Measurements from ENCODE around the gene AMOTL2.

Gene AMOTL2

DNA sequence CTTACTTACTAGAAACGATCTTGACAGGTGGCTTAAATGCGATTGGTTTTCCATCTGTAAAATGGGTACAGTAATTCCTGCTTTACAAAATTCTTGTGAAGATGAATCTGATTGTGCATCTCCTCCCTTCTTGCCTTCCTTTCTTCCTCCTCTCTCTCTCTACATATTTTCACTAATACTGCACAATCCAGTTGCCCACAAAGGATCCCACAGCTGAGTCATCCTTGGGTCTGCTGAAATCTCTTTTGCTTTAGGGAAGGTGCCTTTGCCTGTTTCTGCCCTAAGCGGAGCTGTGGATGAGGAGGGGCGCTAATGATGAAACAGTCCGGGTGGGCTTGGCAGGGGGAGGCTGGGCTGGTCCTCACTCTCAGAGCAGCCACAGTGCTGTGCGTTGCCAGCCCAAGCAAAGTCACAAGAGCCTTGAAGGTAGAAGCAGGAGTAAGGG is 46.1 kb downstream of the AMOTL2 start:
- no peak overlapping the region for H3K27ac ChIP-seq (ENCODE audit: insufficient read depth in 1 of 2, low read depth in 1 of 2, low read length in 2 of 2, poor library complexity in 1 of 2, severe bottlenecking in 2 of 2)
- 86% methylated on average over 4 of the region's 6 CpGs for WGBS (ENCODE audit: insufficient coverage)
- peaks cover 0 to 1% (median 0%) of the 10 kb centered on the region in 5 experiments for H3K27me3 ChIP-seq (replicated peaks in 2 of 5; ENCODE audit: control insufficient read depth in 4 of 5, insufficient read depth in 5 of 5, low read length in 4 of 5)
- CTCF ChIA-PET = interaction anchor here (0.8 to 0.9 kb wide), 2 partner anchors 23 to 147 kb away, joined by 3 to 4 read pairs; no protein-coding TSS in a partner anchor
- H3K36me3 ChIP-seq (ENCODE audit: control insufficient read depth in 4 of 4, insufficient read depth in 4 of 4, low read length in 3 of 4) = no peaks in the 10 kb centered on the region
- peak in 2 of 3 donors; percentile 50 to 53 for DNase-seq
- POLR2A ChIA-PET = no interaction called here
- no peak overlapping the region for H3K4me3 ChIP-seq (ENCODE audit: control insufficient read depth in 1 of 7, extremely low read depth in 1 of 7, insufficient read depth in 4 of 7, low read depth in 2 of 7, low read length in 6 of 7)
- H3K9me3 ChIP-seq (ENCODE audit: control extremely low read depth in 1 of 5, control insufficient read depth in 4 of 5, insufficient read depth in 2 of 5, low read depth in 1 of 5, low read length in 4 of 5) = no peaks in the 10 kb centered on the region
- peaks cover 0 to 2% (median 0%) of the 10 kb centered on the region in 4 experiments for H3K4me1 ChIP-seq (ENCODE audit: control extremely low read depth in 1 of 4, control insufficient read depth in 4 of 4, insufficient read depth in 4 of 4, low read length in 3 of 4)

- Histone ChIP-seq H3K27me3 (replicated peaks in 2 of 5; ENCODE audit: control insufficient read depth in 4 of 5, insufficient read depth in 5 of 5, low read length in 4 of 5) (peaks cover 0 to 1% (median 0%) of the 10 kb centered on the region in 5 experiments), H3K36me3 (ENCODE audit: control insufficient read depth in 4 of 4, insufficient read depth in 4 of 4, low read length in 3 of 4) (no peaks in the 10 kb centered on the region), H3K27ac (ENCODE audit: insufficient read depth in 1 of 2, low read depth in 1 of 2, low read length in 2 of 2, poor library complexity in 1 of 2, severe bottlenecking in 2 of 2) (no peak overlapping the region), H3K4me3 (ENCODE audit: control insufficient read depth in 1 of 7, extremely low read depth in 1 of 7, insufficient read depth in 4 of 7, low read depth in 2 of 7, low read length in 6 of 7) (no peak overlapping the region), H3K4me1 (ENCODE audit: control extremely low read depth in 1 of 4, control insufficient read depth in 4 of 4, insufficient read depth in 4 of 4, low read length in 3 of 4) (peaks cover 0 to 2% (median 0%) of the 10 kb centered on the region in 4 experiments), H3K9me3 (ENCODE audit: control extremely low read depth in 1 of 5, control insufficient read depth in 4 of 5, insufficient read depth in 2 of 5, low read depth in 1 of 5, low read length in 4 of 5) (no peaks in the 10 kb centered on the region)
- CTCF ChIA-PET = interaction anchor here (0.9 kb wide), 1 partner anchor 24 kb away, joined by 3 read pairs; no protein-coding TSS in a partner anchor
- DNase-seq = peak in 1 of 3 donors; percentile 23
- 100% methylated on average over 2 of the region's 4 CpGs for WGBS (ENCODE audit: insufficient coverage)
- POLR2A ChIA-PET = no interaction called here
Measured at GRCh38 chr3:134327594-134327975, 46.7 kb downstream of the AMOTL2 start.

GRCh38 chr3:134326760-134327593 is 47.3 kb downstream of the AMOTL2 start:
- H3K4me3 ChIP-seq (ENCODE audit: control insufficient read depth in 1 of 7, extremely low read depth in 1 of 7, insufficient read depth in 4 of 7, low read depth in 2 of 7, low read length in 6 of 7) = no peak overlapping the region
- POLR2A ChIA-PET = no interaction called here
- H3K36me3 ChIP-seq (ENCODE audit: control insufficient read depth in 4 of 4, insufficient read depth in 4 of 4, low read length in 3 of 4) = no peaks in the 10 kb centered on the region
- DNase-seq = no peak
- CTCF ChIA-PET = no interaction called here
- no peaks in the 10 kb centered on the region for H3K9me3 ChIP-seq (ENCODE audit: control extremely low read depth in 1 of 5, control insufficient read depth in 4 of 5, insufficient read depth in 2 of 5, low read depth in 1 of 5, low read length in 4 of 5)
- H3K27me3 ChIP-seq (replicated peaks in 2 of 5; ENCODE audit: control insufficient read depth in 4 of 5, insufficient read depth in 5 of 5, low read length in 4 of 5) = peaks cover 0 to 1% (median 0%) of the 10 kb centered on the region in 5 experiments
- H3K27ac ChIP-seq (ENCODE audit: insufficient read depth in 1 of 2, low read depth in 1 of 2, low read length in 2 of 2, poor library complexity in 1 of 2, severe bottlenecking in 2 of 2) = no peak overlapping the region
- peaks cover 0 to 2% (median 0%) of the 10 kb centered on the region in 4 experiments for H3K4me1 ChIP-seq (ENCODE audit: control extremely low read depth in 1 of 4, control insufficient read depth in 4 of 4, insufficient read depth in 4 of 4, low read length in 3 of 4)
- WGBS (ENCODE audit: insufficient coverage) = 90% methylated on average over 8 of the region's 10 CpGs

GRCh38 chr3:134326126-134326525 is 48.1 kb downstream of the AMOTL2 start:
- ChIA-PET CTCF (interaction anchor here (1.4 kb wide), 1 partner anchor 11 kb away, joined by 3 read pairs; no protein-coding TSS in a partner anchor), POLR2A (no interaction called here)
- no peak for DNase-seq
- WGBS (ENCODE audit: insufficient coverage) = 63% methylated on average over 10 of the region's 11 CpGs
- Histone ChIP-seq H3K27me3 (replicated peaks in 2 of 5; ENCODE audit: control insufficient read depth in 4 of 5, insufficient read depth in 5 of 5, low read length in 4 of 5) (peaks cover 0 to 1% (median 0%) of the 10 kb centered on the region in 5 experiments), H3K36me3 (ENCODE audit: control insufficient read depth in 4 of 4, insufficient read depth in 4 of 4, low read length in 3 of 4) (no peaks in the 10 kb centered on the region), H3K9me3 (ENCODE audit: control extremely low read depth in 1 of 5, control insufficient read depth in 4 of 5, insufficient read depth in 2 of 5, low read depth in 1 of 5, low read length in 4 of 5) (no peaks in the 10 kb centered on the region), H3K4me3 (ENCODE audit: control insufficient read depth in 1 of 7, extremely low read depth in 1 of 7, insufficient read depth in 4 of 7, low read depth in 2 of 7, low read length in 6 of 7) (no peak overlapping the region), H3K4me1 (ENCODE audit: control extremely low read depth in 1 of 4, control insufficient read depth in 4 of 4, insufficient read depth in 4 of 4, low read length in 3 of 4) (peaks cover 0 to 2% (median 0%) of the 10 kb centered on the region in 4 experiments), H3K27ac (ENCODE audit: insufficient read depth in 1 of 2, low read depth in 1 of 2, low read length in 2 of 2, poor library complexity in 1 of 2, severe bottlenecking in 2 of 2) (no peak overlapping the region)

- Histone ChIP-seq H3K4me1 (ENCODE audit: control extremely low read depth in 1 of 4, control insufficient read depth in 4 of 4, insufficient read depth in 4 of 4, low read length in 3 of 4) (peaks cover 0 to 2% (median 0%) of the 10 kb centered on the region in 4 experiments), H3K27ac (ENCODE audit: insufficient read depth in 1 of 2, low read depth in 1 of 2, low read length in 2 of 2, poor library complexity in 1 of 2, severe bottlenecking in 2 of 2) (no peak overlapping the region), H3K9me3 (ENCODE audit: control extremely low read depth in 1 of 5, control insufficient read depth in 4 of 5, insufficient read depth in 2 of 5, low read depth in 1 of 5, low read length in 4 of 5) (no peaks in the 10 kb centered on the region), H3K27me3 (replicated peaks in 2 of 5; ENCODE audit: control insufficient read depth in 4 of 5, insufficient read depth in 5 of 5, low read length in 4 of 5) (peaks cover 0 to 1% (median 0%) of the 10 kb centered on the region in 5 experiments), H3K4me3 (ENCODE audit: control insufficient read depth in 1 of 7, extremely low read depth in 1 of 7, insufficient read depth in 4 of 7, low read depth in 2 of 7, low read length in 6 of 7) (no peak overlapping the region), H3K36me3 (ENCODE audit: control insufficient read depth in 4 of 4, insufficient read depth in 4 of 4, low read length in 3 of 4) (no peaks in the 10 kb centered on the region)
- ChIA-PET POLR2A (no interaction called here), CTCF (interaction anchor here (1.4 kb wide), 1 partner anchor 12 kb away, joined by 3 read pairs; no protein-coding TSS in a partner anchor)
- 97% methylated on average over 5 of the region's 5 CpGs for WGBS (ENCODE audit: insufficient coverage)
- no peak for DNase-seq
Measured at GRCh38 chr3:134325706-134326105, 48.5 kb downstream of the AMOTL2 start.

DNA sequence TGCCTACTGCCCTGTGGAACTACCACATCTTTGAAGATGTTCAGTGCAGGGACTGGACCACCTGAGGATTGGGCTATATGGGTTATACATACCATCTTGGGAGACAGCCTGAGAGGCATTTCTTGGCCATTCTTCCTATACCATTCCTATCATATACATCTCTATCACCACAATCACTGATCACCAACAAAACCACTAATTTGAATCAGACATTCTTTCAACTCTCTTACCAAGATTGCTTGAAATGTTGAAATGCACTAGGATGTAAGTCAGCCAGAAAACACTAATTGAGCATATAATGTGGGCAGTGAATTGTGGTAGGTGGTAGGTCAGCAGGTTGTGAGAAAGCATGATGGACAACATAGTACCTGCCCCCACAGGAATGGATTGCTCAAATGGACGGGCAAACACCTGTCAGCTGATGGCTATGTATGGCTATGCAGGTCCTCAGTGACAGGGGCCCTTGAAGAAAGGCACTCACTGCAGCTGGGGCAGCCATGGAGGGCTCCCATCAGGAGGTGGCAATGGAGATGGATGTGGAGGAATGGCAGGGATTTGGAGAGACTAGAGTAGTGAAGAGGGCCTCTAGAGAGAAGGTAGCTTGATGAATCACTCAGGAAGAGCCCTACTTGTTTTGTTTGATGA is 49.1 kb downstream of the AMOTL2 start:
- Histone ChIP-seq H3K9me3 (ENCODE audit: control extremely low read depth in 1 of 5, control insufficient read depth in 4 of 5, insufficient read depth in 2 of 5, low read depth in 1 of 5, low read length in 4 of 5) (no peaks in the 10 kb centered on the region), H3K27ac (ENCODE audit: insufficient read depth in 1 of 2, low read depth in 1 of 2, low read length in 2 of 2, poor library complexity in 1 of 2, severe bottlenecking in 2 of 2) (no peak overlapping the region), H3K4me1 (ENCODE audit: control extremely low read depth in 1 of 4, control insufficient read depth in 4 of 4, insufficient read depth in 4 of 4, low read length in 3 of 4) (peaks cover 0 to 2% (median 0%) of the 10 kb centered on the region in 4 experiments), H3K27me3 (replicated peaks in 2 of 5; ENCODE audit: control insufficient read depth in 4 of 5, insufficient read depth in 5 of 5, low read length in 4 of 5) (peaks cover 0 to 4% (median 0%) of the 10 kb centered on the region in 5 experiments), H3K4me3 (ENCODE audit: control insufficient read depth in 1 of 7, extremely low read depth in 1 of 7, insufficient read depth in 4 of 7, low read depth in 2 of 7, low read length in 6 of 7) (no peak overlapping the region), H3K36me3 (ENCODE audit: control insufficient read depth in 4 of 4, insufficient read depth in 4 of 4, low read length in 3 of 4) (no peaks in the 10 kb centered on the region)
- 100% methylated on average over 1 of the region's 1 CpG for WGBS (ENCODE audit: insufficient coverage)
- POLR2A ChIA-PET = no interaction called here
- CTCF ChIA-PET = interaction anchor here (1.4 kb wide), 1 partner anchor 12 kb away, joined by 3 read pairs; no protein-coding TSS in a partner anchor
- no peak for DNase-seq

All from common myeloid progenitor, CD34-positive (primary cell).